HG03025 (cell line): ENCODE data around the gene RETSAT.
"Not testable (repeated sequence)": the region's sequence is repeated elsewhere in the genome, so short reads cannot be mapped to it uniquely, and the experiment has no call there.

Experiments
- ATAC-seq: cut with Tn5 transposase; IDR thresholded peaks from one replicate; pipeline ENCODE4 v1.9.1; 2021; ENCODE audit warnings: mild to moderate bottlenecking, moderate library complexity; ENCODE audit not compliant: unreplicated experiment, low FRiP score

RETSAT gene

GRCh38 chr2:85383151-85383550 is 28.8 kb upstream of the RETSAT start:
- not testable (repeated sequence) for ATAC-seq

DNA sequence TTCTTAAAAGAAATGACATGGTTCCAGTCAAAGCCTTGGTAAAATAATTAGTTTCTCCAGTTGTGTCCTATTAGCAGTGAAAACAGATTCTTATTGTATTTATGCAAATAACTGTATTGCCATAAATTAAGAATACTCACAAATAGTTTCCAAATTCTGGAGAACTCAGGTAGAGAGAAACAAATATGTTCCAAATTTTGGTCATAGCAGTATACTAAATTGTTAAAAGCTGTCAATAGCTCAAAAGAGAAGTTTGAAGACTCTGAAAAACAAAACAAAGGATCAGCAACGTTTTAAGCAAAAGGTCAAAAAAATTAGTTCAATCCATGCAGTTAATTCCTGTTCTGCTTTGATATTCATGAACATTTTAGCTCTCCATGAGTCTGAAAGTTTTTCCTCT is 25.7 kb upstream of the RETSAT start:
- ATAC-seq: no peak

GRCh38 chr2:85378257-85378656 is 23.9 kb upstream of the RETSAT start:
- no peak for ATAC-seq

DNA sequence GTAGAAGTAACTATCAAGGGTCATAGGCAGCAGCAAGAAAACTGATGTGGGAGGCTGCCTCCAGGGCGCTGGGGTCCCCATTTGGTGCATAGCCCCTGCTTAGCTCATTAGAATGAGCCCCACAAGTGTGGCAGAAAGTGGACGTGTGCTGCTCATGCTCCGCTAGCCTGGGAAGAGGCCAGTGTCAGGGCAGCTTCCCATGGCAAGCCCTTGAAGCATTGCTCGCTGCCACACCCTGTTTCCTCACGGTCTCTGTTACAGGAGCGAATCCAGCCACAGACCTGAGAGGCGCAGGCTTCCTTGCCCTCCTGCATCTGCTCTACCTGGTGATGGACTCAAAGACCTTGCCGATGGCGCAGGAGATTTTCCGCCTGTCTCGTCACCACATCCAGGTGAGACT is 22.8 kb upstream of the RETSAT start:
- no peak for ATAC-seq

DNA sequence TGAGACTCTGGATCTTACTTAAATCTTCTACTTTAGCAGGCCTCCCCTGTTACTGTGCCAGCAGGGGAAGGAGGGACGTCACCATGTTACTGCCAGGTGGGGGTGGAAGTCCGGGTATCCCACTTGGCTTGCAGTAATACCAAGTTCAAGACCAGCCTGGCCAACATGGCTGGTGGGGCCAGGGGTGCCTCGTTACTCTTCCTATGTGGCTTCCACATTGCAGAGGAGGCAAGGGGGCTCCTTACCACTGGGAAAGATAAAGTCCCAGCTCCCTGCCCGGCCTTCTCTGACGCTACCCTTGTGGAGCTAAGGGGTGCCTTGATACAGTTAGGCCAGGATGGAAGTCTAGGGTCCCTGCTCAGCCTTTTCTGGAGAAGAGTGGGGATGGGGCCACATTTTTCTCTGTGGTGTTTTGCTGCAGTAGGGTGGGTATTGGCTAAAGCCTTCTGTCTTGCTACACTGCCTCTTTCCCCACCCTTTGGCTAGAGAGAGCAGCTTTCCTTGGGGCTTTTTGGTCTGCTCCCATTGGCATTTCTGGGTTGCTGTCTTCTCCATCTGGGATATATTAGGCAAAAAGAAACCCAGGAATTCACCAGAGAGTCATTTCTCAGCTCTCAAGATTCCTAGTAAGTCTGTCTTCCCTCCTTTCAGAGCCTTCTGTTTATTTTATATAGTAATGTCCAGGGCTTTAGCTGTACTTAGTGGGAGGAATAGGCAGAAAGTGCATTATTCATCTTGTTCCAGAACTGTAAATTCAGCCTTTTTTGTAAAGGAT is 22.1 kb upstream of the RETSAT start:
- ATAC-seq: no peak

GRCh38 chr2:85371045-85371444 is 16.7 kb upstream of the RETSAT start:
- ATAC-seq: no peak

- ATAC-seq: no peak
Measured at GRCh38 chr2:85369500-85369899, 15.2 kb upstream of the RETSAT start.

GRCh38 chr2:85368921-85369320 is 14.6 kb upstream of the RETSAT start:
- ATAC-seq: no peak

DNA sequence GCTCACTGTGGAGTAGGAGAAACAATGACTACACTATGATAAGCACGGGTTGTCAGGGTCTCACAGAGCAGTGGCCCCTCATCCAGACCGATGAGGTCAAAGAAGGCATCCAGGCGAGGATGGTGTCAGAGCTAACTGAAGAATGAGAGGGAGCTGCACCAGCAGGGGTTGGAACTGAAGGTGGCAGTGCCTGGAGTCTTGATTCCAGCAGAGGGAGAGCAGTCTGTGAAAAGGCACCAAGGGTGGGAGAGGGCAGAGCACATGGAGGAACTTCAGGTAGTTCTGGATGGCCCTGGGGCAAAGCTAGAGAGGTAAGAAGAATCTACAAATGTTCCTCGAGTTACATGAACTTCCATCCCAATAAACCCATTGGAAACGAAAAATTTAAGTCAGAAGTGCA is 12.9 kb upstream of the RETSAT start:
- ATAC-seq: no peak

GRCh38 chr2:85362653-85363387 is 8.5 kb upstream of the RETSAT start:
- not testable (repeated sequence) for ATAC-seq

DNA sequence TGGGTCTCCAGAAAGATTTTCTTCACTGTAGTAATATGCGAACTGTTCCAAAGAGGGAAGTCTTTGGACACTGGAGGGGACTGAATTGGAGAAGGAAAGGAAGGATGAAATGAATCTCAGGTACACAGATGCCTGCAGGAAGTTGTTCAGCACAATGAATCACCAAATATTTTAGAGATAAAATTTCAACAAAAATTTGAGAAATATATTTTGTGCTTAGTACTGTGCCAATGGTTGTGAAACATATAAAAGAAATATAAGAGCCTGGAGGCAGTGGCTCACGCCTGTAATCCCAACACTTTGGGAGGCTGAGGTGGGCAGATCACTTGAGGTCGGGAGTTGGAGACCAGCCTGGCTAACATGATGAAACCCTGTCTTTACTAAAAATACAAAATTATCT is 3.4 kb upstream of the RETSAT start:
- no peak for ATAC-seq

- ATAC-seq: no peak
Measured at GRCh38 chr2:85356186-85356585, 1.9 kb upstream of the RETSAT start.

- no peak for ATAC-seq
Measured at GRCh38 chr2:85355521-85355920, 1.2 kb upstream of the RETSAT start.

DNA sequence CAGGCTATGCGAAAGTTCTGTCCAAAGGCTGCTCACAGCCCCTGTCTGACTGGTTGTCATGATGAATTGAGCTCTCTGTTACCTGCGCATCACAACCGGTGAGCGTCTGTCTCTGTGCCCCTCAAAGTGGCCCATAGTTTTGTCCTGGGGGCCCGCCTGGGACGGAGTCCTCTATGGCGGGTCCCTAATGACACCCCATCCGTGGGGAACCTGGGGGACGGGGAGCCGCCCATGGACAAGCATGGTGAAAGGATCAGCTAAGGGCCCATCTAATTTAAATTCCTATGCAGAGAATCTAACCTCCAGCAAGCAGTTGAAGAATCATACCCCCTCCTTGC is 714 bp upstream of the RETSAT start:
- ATAC-seq: peak; percentile 15

DNA sequence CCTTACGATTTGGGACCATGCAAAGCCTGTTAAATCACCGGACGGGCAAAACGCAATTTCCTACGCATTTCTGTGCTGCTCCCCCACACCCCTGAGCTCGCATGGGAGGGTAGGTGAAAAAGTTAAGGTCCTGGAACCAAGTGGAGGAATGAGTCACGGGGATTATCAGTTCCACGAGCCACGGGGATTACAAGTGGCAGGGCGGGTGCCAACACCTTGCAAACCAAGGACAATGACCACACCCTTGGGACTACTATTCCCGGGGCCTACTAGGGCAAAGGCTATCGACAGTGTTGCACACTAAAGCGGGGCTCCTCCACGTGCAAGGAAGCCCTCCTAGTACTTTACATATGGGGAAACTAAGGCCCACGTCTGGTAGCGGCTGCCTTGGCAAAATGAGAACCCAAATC is 447 bp downstream of the RETSAT start:
- peak; percentile 9 for ATAC-seq

- ATAC-seq: no peak
Measured at GRCh38 chr2:85347599-85347998, 6.7 kb downstream of the RETSAT start.

GRCh38 chr2:85344356-85344954 is 9.9 kb downstream of the RETSAT start:
- ATAC-seq: no peak

- not testable (repeated sequence) for ATAC-seq
Measured at GRCh38 chr2:85343207-85343895, 11.0 kb downstream of the RETSAT start.

GRCh38 chr2:85342156-85342555 is 12.2 kb downstream of the RETSAT start:
- ATAC-seq: no peak

DNA sequence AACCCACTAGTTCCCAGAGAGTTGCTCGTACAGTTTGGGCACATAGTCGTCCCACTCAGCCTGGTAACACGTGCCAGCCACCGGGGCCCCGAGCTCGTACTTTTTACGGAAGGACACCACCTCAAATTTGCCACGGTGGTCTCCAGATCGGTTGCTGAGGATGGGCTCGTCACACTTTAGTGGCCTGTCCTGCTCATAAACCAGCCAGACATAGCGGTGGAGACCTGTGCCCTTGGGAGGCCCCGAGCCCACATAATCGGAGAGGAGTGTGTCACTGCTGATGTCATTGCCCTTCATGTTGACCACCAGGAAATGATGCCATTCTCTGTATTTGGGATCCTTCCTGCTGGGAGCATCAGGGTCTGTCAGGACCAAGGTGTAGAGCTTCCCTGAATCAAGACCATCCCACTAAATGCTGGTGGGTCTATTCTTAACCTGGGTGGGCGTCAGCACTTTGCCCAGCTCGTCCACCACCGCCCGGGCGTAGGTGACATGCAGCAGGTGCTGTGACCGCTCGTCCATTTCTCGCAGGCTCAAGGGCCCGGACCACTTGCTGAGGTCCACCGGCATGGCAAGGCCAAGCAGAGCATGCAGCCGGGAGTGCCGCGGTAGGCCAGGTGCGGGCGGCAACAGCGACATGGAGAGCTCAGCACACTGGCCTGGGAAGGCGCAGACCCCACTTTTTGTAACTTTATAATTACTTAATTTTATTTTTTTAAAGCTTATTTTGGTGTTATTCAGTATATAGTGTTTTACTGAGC is 12.9 kb downstream of the RETSAT start:
- no peak for ATAC-seq
